ENCODE data around the gene ZMYND10. TPM values are rescaled to one million over a fixed set of nuclear protein-coding genes. Genes with fewer than 3 reads are reported as not detected.

Gene ZMYND10
- total and polyA plus RNA-seq, 9 of the 15 experiments (the other 6 are each of a cell fraction or from before 2014, with no cell fraction given): 0.20 to 2.8 (median 0.70) TPM

DNA sequence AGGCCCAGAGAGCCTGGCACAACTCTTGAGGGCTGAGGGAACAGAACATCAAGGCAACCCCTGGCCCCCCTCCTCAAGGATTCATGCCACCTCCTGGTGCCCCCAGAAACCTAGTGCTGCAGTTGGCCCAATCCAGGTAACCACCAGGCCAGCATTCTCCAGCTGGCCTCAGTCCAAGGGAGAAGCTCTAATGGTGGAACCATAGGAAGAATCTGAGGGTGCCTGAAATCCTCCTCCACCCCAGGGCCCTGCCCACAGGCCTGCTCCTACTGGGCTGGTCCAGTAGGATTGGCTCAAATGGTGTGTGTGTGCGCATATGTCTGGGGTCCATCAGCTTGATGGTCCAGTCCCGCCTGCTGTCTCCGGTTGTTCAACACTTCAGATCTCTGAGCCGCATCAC is 30.7 kb downstream of the ZMYND10 start:
- in situ Hi-C loops (cut with MboI): no loop called here
- CTCF ChIA-PET (ENCODE audit: low intra/inter-chr PET ratio): no interaction called here
- peaks cover 11% of the 10 kb centered on the region; the same call in 2 of the 3 replicates for H3K79me2 ChIP-seq (ENCODE audit: control insufficient read depth, insufficient read depth, low read length)
- H3K4me3 ChIP-seq: no peak overlapping the region
- no peak overlapping the region for H2AFZ ChIP-seq (ENCODE audit: low read depth, low read length)
- H3K36me3 ChIP-seq (ENCODE audit: control insufficient read depth, insufficient read depth, low read length): peaks cover 20% of the 10 kb centered on the region; the same call in 2 of the 3 replicates
- TF ChIP-seq HLTF (IDR thresholded peaks at IDR 0.05): no peak
- TF ChIP-seq RBM34 (IDR thresholded peaks at IDR 0.05; ENCODE audit: borderline replicate concordance, insufficient read depth, low read length): no peak
- TF ChIP-seq ESRRA (IDR thresholded peaks at IDR 0.05; ENCODE audit: borderline replicate concordance, low read depth): no peak
- TF ChIP-seq NR2C1 (IDR thresholded peaks at IDR 0.05): no peak
- TF ChIP-seq NR2C1 (tag; IDR thresholded peaks at IDR 0.05): no peak
- TF ChIP-seq ZNF644 (tag; IDR thresholded peaks at IDR 0.05; ENCODE audit: low read depth): no peak
- no peak for TF ChIP-seq CREBBP (IDR thresholded peaks at IDR 0.05; ENCODE audit: low read depth, low read length)
- TF ChIP-seq, protein P1, sequence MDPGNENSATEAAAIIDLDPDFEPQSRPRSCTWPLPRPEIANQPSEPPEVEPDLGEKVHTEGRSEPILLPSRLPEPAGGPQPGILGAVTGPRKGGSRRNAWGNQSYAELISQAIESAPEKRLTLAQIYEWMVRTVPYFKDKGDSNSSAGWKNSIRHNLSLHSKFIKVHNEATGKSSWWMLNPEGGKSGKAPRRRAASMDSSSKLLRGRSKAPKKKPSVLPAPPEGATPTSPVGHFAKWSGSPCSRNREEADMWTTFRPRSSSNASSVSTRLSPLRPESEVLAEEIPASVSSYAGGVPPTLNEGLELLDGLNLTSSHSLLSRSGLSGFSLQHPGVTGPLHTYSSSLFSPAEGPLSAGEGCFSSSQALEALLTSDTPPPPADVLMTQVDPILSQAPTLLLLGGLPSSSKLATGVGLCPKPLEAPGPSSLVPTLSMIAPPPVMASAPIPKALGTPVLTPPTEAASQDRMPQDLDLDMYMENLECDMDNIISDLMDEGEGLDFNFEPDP (CRISPR knock-in tag; IDR thresholded peaks at IDR 0.05): no peak
- TF ChIP-seq, protein P2, sequence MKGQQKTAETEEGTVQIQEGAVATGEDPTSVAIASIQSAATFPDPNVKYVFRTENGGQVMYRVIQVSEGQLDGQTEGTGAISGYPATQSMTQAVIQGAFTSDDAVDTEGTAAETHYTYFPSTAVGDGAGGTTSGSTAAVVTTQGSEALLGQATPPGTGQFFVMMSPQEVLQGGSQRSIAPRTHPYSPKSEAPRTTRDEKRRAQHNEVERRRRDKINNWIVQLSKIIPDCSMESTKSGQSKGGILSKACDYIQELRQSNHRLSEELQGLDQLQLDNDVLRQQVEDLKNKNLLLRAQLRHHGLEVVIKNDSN (CRISPR knock-in tag; IDR thresholded peaks at IDR 0.05): no peak
- TF ChIP-seq KLF13 (tag; IDR thresholded peaks at IDR 0.05; ENCODE audit: borderline replicate concordance, low read depth): no peak
- TF ChIP-seq FOXA3 (CRISPR knock-in tag; conservative IDR thresholded peaks at IDR 0.05 in 1 of 2, IDR thresholded peaks at IDR 0.05 in 1 of 2): no peak
- no peak for TF ChIP-seq CTBP1 (IDR thresholded peaks at IDR 0.05; ENCODE audit: borderline replicate concordance)
- TF ChIP-seq ZNF143 (CRISPR knock-in tag; IDR thresholded peaks at IDR 0.05): no peak
- TF ChIP-seq ATF1 (CRISPR knock-in tag; IDR thresholded peaks at IDR 0.05): no peak
- no peak for TF ChIP-seq ATF1 (tag; IDR thresholded peaks at IDR 0.05)
- no peak for TF ChIP-seq KLF6 (CRISPR knock-in tag; IDR thresholded peaks at IDR 0.05; ENCODE audit: borderline replicate concordance)
- no peak for TF ChIP-seq FOSL1 (tag; conservative IDR thresholded peaks at IDR 0.05)
- TF ChIP-seq MBD2 (IDR thresholded peaks at IDR 0.05; ENCODE audit: borderline replicate concordance, low read depth): no peak
- TF ChIP-seq ZKSCAN3 (CRISPR knock-in tag; IDR thresholded peaks at IDR 0.05): no peak
- no peak for TF ChIP-seq KHSRP (IDR thresholded peaks at IDR 0.05)
- TF ChIP-seq DMBX1 (CRISPR knock-in tag; IDR thresholded peaks at IDR 0.05; ENCODE audit: borderline replicate concordance): no peak
- no peak for TF ChIP-seq ZNF707 (CRISPR knock-in tag; conservative IDR thresholded peaks at IDR 0.05)
- H4K20me1 ChIP-seq (replicated peaks; ENCODE audit: control insufficient read depth, insufficient read depth, low read length): no peaks in the 10 kb centered on the region
- H3K9ac ChIP-seq (ENCODE audit: insufficient read depth in 1 of 2, low read depth in 2 of 2, low read length in 2 of 2): no peak overlapping the region
- H3K27me3 ChIP-seq (ENCODE audit: control insufficient read depth in 2 of 2, insufficient read depth in 2 of 2, low read length in 2 of 2): no peaks in the 10 kb centered on the region
- intact Hi-C loops (cut with micrococcal nuclease): no loop called here
- no peak for FAIRE-seq
- H3K4me2 ChIP-seq (ENCODE audit: insufficient read depth, low read length): no peak overlapping the region
- no peak overlapping the region for H3K27ac ChIP-seq (ENCODE audit: extremely low read depth, low read depth, low read length)
- no peaks in the 10 kb centered on the region for H3K9me1 ChIP-seq (ENCODE audit: control insufficient read depth, insufficient read depth, low read length)
- POLR2A ChIA-PET: interaction anchor here (0.6 to 1.4 kb wide), 6 partner anchors 12 to 215 kb away, joined by 3 to 6 read pairs (median 3); partner anchors contain the start of genes HYAL1, HYAL3 and NAA80
- BruUV-seq (replicated peaks): no TSS peak
- peaks cover 15 to 36% of the 10 kb centered on the region in 2 experiments for H3K4me1 ChIP-seq (replicated peaks in 1 of 2; ENCODE audit: control insufficient read depth in 2 of 2, insufficient read depth in 2 of 2, low read length in 2 of 2)
- H3K9me3 ChIP-seq (replicated peaks; ENCODE audit: control insufficient read depth, insufficient read depth, low read depth, low read length): no peaks in the 10 kb centered on the region
- DNase-seq (ENCODE audit: extremely low read depth in 1 of 4, low spot score in 3 of 4): no peak
- ATAC-seq: no peak
- 77% methylated on average over 2 of the region's 4 CpGs for WGBS (ENCODE audit: insufficient coverage, low coverage, missing lambda C conversion rate)

Data from K562 (cell line).